GM06990 (cell line): ENCODE measurements around the gene NOS1.
A peak's percentile ranks its signal among the peaks of the same experiment; 100 is the strongest.
"Not testable (repeated sequence)": the region's sequence is repeated elsewhere in the genome, so short reads cannot be mapped to it uniquely, and the experiment has no call there.

Source experiments
- DNase-seq: peaks from one replicate; pipeline ENCODE4 v3.0.0-alpha.2; 2011; ENCODE audit not compliant: insufficient read length; ENCODE audit errors: extremely low read depth
- H3K27me3 ChIP-seq: replicated peaks from 2 replicates; pipeline ENCODE4 v1.6.0; 2011; ENCODE audit warnings: low read length; ENCODE audit not compliant: control insufficient read depth, insufficient read depth
- H3K36me3 ChIP-seq: 2 replicates; pipeline ENCODE4 v1.5.1; 2011; ENCODE audit warnings: low read length; ENCODE audit not compliant: control insufficient read depth, insufficient read depth
- H3K4me3 ChIP-seq: replicated peaks from 2 replicates; pipeline ENCODE4 v1.5.1; 2011; ENCODE audit warnings: low read depth, mild to moderate bottlenecking, control low read depth, low read length
- TF ChIP-seq, protein P1 (sequence below): IDR thresholded peaks from 2 replicates; pipeline ENCODE4 v1.5.1; 2011; ENCODE audit warnings: low read length, control low read depth, mild to moderate bottlenecking, inconsistent platforms; ENCODE audit not compliant: insufficient read depth, poor library complexity, severe bottlenecking

The NOS1 gene

DNA sequence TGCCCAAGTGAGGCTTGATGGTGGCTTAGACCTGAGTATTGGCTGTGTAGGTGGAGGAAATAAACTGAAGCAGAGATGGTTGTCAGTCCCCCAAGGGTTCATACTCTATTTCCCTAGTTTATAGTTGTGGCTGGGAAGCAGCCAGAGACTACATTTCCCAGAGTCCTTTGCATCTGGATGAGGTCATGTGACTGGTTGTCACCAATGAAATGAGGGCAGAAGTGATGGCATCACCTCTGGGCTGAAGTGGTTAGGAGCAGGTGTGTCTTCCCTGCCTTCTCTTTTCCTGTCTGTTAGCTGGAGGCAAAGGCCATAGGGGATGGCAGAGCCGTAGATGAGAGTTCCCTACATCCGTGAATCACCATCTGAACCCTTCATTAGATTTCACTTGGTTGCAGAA, 16.3 kb upstream of the NOS1 start:
- DNase-seq, result no peak
- no peaks in the 10 kb centered on the region; the same call in 1 of the 2 replicates for H3K27me3 ChIP-seq
- H3K36me3 ChIP-seq, result no peaks in the 10 kb centered on the region
- TF ChIP-seq, protein P1, sequence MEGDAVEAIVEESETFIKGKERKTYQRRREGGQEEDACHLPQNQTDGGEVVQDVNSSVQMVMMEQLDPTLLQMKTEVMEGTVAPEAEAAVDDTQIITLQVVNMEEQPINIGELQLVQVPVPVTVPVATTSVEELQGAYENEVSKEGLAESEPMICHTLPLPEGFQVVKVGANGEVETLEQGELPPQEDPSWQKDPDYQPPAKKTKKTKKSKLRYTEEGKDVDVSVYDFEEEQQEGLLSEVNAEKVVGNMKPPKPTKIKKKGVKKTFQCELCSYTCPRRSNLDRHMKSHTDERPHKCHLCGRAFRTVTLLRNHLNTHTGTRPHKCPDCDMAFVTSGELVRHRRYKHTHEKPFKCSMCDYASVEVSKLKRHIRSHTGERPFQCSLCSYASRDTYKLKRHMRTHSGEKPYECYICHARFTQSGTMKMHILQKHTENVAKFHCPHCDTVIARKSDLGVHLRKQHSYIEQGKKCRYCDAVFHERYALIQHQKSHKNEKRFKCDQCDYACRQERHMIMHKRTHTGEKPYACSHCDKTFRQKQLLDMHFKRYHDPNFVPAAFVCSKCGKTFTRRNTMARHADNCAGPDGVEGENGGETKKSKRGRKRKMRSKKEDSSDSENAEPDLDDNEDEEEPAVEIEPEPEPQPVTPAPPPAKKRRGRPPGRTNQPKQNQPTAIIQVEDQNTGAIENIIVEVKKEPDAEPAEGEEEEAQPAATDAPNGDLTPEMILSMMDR, result no peak
- no peak overlapping the region for H3K4me3 ChIP-seq

DNA sequence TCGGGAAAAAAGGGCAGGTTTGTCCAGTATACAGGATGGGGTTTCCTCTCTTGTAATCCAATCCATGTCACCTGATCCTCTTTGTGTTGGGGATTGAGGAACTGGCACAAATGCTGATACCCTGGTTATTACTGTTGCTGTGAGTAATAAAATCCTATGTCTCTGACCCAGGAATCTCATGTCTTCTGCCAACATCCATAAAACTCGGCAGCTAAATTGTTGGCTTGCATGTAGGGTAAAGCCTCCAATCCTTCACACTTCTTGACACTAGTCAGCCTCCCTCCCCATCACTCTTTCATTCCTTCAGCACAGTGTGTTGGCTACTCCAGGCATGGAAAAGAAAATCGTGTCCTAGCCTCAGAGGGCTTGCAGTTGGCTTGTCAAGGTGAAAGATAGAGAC, 9.2 kb upstream of the NOS1 start:
- Histone ChIP-seq H3K4me3 (no peak overlapping the region), H3K27me3 (no peaks in the 10 kb centered on the region; the same call in 1 of the 2 replicates), H3K36me3 (no peaks in the 10 kb centered on the region)
- TF ChIP-seq, protein P1, result no peak
- DNase-seq, result no peak

DNA sequence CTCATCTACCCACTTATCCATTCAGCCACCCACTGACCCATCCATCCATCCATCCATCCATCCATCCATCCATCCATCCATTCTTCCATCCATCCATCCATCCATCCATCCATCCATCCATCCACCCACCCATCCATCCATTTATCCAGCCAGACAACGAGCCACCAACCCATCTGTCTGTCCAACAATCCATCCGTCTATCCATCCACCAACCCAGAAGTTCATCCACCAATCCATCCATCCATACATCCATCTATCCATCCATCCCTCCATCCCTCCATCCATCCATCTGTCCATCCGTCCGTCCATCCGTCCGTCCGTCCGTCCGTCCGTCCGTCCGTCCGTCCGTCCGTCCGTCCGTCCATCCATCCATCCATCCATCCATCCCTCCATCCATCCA, 8.6 kb upstream of the NOS1 start:
- H3K36me3 ChIP-seq, DNase-seq, H3K4me3 ChIP-seq, H3K27me3 ChIP-seq: not testable (repeated sequence)

DNA sequence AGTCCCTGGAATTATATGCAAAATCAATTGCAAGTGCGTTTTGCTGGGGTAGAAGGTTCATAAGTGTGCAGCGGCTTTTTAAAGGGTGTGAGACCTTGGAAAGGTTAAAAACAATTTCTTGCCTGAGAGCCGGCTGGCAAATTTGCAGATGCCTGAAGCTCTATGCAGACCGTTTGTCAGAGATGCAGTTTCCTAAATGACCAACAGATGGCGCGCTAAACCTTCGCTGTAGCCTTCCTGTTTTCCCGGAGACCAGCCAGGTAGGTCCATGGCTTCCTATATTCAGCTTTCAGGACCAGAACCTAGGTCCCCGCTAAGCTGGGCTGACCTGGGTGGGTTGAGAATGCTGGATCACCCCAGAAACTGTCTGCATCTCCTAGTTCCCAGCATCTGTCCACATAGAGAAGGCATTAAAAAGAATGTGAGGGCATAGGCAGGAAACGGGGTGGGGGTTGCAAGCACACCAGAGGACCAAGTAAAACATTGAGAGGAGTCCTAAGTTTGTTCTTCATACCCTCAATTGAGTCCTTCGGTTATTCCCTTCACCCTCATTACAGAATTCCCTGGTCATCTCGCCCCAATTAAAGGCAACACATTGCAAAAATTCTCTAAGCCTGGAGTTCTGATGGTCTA, 5.7 kb upstream of the NOS1 start:
- TF ChIP-seq, protein P1, result peak; percentile 84
- Histone ChIP-seq H3K27me3 (no peaks in the 10 kb centered on the region; the same call in 1 of the 2 replicates), H3K4me3 (no peak overlapping the region), H3K36me3 (no peaks in the 10 kb centered on the region)
- no peak for DNase-seq

DNA sequence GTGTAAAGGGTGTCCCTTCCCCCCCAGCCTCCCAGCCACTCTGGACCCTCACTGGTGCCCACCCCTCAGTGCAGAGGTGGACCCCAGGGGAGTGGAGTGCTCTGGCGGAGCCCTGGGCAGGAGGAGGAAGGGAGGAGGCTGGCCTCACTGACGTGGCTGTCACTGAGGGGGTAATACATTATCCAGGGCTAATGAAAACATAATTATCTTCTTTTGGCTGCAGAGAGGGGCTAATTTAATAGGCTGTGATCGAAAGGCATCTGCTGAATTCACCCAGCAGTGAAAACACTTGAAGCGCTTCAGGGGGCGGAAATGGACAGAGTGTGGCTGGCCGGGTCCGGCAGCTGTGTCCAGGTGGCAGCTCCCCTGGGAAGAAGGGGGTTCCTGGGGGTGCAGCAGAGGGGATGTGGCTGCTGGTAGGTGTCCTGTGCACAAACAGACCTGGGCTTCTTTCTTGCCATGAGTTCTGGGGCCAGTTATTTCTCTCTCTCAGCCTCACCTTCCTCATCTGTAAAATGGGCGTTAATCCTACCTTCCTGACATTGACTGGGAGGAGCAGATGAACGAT, 3.7 kb upstream of the NOS1 start:
- Histone ChIP-seq H3K4me3 (no peak overlapping the region), H3K36me3 (no peaks in the 10 kb centered on the region), H3K27me3 (no peaks in the 10 kb centered on the region; the same call in none of the 2 replicates)
- TF ChIP-seq, protein P1, result no peak
- DNase-seq, result no peak

DNA sequence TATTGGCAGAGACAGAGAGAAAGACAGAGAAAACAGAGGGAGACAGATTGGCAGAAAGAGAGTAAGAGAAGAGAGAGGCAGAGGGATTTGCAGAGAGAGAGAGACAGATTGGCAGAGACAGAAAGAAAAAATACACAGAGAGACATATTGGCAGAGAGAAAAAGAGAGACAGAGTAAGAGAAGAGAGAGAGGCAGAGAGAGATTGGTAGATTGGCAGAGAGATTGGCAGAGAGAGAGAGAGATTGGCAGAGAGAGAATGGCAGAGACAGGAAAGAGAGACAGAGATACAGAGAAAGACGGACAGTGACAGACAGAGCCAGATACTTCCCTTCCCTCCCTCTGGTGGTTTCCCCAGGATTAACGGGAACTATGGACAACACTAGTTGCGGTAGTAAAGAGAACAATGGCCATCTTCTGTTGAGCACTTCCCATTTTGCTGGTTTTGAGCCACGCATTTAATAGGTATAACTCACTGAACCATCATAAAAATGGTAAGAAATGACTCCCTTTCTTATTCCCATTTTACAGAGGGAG, 2.6 kb upstream of the NOS1 start:
- TF ChIP-seq, protein P1, result no peak
- Histone ChIP-seq H3K27me3 (no peaks in the 10 kb centered on the region; the same call in none of the 2 replicates), H3K36me3 (no peaks in the 10 kb centered on the region), H3K4me3 (no peak overlapping the region)
- no peak for DNase-seq
